HG03460 (cell line): Measurements from ENCODE around the gene BICDL2.
"Not testable (repeated sequence)": the region's sequence is repeated elsewhere in the genome, so short reads cannot be mapped to it uniquely, and the experiment has no call there.

Experiments used
- ATAC-seq: cut with Tn5 transposase; IDR thresholded peaks from one replicate; pipeline ENCODE4 v1.9.1; 2021; ENCODE audit not compliant: unreplicated experiment

Gene BICDL2, protein sequence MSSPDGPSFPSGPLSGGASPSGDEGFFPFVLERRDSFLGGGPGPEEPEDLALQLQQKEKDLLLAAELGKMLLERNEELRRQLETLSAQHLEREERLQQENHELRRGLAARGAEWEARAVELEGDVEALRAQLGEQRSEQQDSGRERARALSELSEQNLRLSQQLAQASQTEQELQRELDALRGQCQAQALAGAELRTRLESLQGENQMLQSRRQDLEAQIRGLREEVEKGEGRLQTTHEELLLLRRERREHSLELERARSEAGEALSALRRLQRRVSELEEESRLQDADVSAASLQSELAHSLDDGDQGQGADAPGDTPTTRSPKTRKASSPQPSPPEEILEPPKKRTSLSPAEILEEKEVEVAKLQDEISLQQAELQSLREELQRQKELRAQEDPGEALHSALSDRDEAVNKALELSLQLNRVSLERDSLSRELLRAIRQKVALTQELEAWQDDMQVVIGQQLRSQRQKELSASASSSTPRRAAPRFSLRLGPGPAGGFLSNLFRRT

GRCh38 chr16:3036726-3037315 lies at the start of gene BICDL2:
TSS of gene BICDL2 (minus strand) at chr16:3036944. CDS start at chr16:3035496, 1,448 bp downstream.
- ATAC-seq: no peak

DNA sequence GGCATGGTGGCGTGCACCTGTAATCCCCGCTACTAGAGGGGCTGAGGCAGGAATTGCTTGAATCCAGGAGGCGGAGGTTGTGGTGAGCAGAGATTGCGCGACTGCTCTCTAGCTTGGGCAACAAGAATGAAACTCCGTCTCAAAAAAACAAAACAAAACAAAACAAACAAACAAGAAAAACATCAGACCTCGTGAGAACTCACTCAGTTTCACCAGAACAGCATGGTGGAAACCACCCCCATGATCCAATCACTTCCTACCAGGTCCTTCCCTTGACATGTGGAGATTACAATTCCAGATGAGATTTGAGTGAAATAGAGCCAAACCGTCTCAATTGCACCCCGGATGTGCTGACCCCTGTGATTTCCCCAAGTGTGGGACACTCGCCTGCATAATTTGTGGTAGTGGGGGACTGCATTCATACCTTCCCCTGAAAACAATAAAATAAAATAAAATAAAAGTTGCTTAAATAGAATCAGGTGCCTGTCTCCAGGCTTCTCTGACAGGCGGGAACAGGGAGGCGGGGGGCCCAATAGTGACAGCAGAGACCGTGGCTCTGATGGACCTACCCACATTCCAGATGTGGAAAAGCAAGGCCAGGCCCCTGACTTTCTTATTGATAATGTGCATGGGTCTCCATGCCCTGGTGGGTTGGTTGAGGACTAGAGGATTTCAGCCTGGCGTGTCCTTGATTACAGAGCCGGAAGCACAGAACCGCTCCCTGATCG lies 49.3 kb upstream of the BICDL2 start:
- ATAC-seq: no peak

GRCh38 chr16:3084969-3085670 lies 48.4 kb upstream of the BICDL2 start:
- no peak for ATAC-seq

- ATAC-seq: no peak
Measured at GRCh38 chr16:3084491-3084890, 47.7 kb upstream of the BICDL2 start.

DNA sequence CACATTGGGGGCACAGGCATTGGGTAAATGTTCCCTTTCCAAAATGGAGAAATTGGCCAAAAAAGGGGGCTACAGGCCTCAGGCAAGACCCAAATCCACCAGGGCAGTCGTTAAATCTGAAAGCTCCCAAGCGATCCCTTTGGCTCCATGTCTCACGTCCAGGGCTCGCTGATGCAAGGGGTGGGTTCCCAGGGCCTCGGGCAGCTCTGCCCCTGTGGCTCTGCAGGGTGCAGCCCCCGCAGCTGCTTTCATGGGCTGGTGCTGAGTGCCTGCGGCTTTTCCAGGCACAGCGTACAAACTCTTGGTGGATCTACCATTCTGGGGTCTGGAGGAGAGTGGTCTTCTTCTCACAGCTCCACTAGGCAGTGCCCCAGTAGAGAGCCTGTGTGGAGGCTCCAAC lies 46.7 kb upstream of the BICDL2 start:
- ATAC-seq: not testable (repeated sequence)

GRCh38 chr16:3081957-3082356 lies 45.2 kb upstream of the BICDL2 start:
- ATAC-seq: not testable (repeated sequence)

DNA sequence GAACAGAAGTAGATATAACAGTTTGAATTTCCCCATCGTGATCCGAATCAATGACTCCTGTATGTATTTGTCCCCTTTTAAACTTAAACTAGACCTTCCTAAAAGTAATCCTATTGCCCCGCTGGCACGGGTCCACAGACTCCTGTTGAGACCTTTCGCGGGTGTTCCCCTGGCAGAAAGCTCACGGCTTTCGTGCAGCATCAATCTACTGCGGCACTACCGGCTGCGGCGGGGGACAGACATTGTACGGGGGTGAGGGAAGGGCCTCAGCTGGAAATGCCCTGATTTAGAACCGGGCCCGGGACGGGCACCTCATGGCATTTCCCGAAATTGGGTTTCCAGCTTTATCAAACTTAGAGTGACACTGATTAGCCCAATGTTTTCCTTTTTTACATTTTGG lies 43.3 kb upstream of the BICDL2 start:
- no peak for ATAC-seq

DNA sequence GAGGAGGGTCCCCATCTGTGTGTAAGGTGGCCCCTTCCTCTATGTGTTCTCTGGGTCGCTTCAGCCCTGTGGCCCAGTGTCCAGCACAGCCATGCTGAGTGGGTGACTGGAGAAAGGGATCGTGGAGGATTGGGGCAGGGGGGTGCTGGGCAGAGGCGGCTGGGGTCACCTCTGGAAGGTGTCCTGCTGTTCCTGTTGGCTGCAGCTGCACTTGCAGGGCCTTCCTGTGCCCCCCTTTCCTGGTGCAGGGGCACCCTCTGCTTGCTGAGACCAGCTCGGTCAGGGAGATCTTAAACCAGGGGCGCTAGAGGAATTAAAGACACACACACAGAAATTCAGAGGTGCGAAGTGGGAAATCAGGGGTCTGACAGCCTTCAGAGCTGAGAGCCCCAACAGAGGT lies 39.8 kb upstream of the BICDL2 start:
- ATAC-seq: no peak

DNA sequence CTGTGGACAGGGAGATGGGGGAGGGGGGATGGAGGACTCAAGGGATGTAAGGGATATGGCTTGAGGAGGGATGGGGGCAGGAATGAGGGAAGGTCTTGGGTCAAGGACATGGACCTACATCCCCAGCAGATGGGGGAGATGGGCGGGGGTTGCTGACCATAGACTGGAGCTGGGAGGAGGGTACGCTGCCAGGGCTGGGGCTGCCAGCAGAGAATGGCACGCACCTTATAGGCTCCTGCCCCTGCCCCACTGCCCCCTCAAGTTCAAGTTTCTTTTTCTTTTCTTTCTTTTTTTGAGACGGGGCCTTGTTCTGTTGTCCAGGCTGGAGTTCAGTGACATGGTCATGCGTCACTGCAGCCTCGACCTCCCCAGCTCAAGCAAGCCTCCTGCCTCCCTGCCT lies 39.2 kb upstream of the BICDL2 start:
- not testable (repeated sequence) for ATAC-seq

- ATAC-seq: no peak
Measured at GRCh38 chr16:3075523-3075915, 38.8 kb upstream of the BICDL2 start.

- peak; percentile 73 for ATAC-seq
Measured at GRCh38 chr16:3074860-3075522, 38.2 kb upstream of the BICDL2 start.

- no peak for ATAC-seq
Measured at GRCh38 chr16:3073448-3073847, 36.7 kb upstream of the BICDL2 start.

DNA sequence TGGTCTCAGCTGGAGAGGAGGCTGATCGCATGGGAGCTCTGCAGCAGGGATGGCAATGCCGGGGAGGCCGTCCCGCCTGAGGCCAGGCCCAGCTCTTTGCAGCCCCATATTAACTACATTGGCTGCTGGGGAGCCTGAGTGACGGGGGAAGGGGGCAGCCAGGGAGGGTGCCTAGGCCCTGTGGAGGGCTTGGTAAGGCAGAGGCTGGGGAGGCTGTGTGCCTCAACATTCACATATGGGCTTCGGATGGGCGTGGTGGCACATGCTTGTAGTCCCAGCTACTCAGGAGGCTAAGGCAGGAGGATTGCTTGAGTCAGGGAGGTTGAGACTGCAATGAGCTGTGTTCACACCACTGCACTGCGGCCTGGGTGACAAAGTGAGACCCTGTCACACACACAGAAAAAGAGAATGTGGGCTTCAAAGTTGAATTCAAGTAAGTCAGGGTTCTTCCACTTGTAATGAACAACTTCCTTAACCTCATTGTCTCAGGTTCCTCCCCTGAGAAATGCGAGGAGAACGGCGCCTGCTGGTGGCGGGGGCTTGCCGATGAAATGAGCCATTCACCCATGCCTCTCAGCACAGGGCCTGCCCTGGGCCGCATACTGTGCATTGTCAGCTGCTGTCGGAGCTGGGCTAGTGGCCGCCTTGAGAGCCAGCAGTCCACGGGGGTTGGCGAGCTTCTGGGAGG lies 36.0 kb upstream of the BICDL2 start:
- ATAC-seq: not testable (repeated sequence)

GRCh38 chr16:3072148-3072547 lies 35.4 kb upstream of the BICDL2 start:
- ATAC-seq: not testable (repeated sequence)

GRCh38 chr16:3071655-3072054 lies 34.9 kb upstream of the BICDL2 start:
- no peak for ATAC-seq

DNA sequence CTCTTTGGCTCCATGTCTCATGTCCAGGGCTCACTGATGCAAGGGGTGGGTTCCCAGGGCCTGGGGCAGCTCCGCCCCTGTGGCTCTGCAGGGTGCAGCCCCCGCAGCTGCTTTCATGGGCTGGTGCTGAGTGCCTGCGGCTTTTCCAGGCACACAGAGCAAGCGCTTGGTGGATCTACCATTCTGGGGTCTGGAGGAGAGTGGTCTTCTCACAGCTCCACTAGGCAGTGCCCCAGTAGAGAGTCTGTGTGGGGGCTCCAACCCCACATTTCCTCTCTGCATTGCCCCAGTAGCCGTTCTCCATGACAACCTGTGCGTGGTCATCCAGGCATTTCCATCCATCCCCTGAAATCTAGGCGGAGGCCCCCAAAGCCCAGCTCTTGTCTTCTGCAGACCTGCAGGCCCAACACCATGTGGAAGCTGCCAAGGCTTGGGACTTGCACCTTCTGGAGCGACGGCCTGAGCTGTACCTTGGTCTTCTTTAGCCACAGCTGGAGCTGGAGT lies 33.9 kb upstream of the BICDL2 start:
- ATAC-seq: no peak

GRCh38 chr16:3069146-3069545 lies 32.4 kb upstream of the BICDL2 start:
- not testable (repeated sequence) for ATAC-seq

GRCh38 chr16:3068487-3068886 lies 31.7 kb upstream of the BICDL2 start:
- ATAC-seq: no peak

- no peak for ATAC-seq
Measured at GRCh38 chr16:3066440-3066748, 29.6 kb upstream of the BICDL2 start.
